ENCODE data around the gene DIABLO.
A peak's percentile ranks its signal among the peaks of the same experiment; 100 is the strongest.
"Not testable (repeated sequence)": the region's sequence is repeated elsewhere in the genome, so short reads cannot be mapped to it uniquely, and the experiment has no call there.

The DIABLO gene

GRCh38 chr12:122225683-122226365 is at the start of gene DIABLO:
Gene DIABLO (minus strand): TSS chr12:122226052. CDS start chr12:122226014, 38 bp downstream.
- peak; percentile 70 for DNase-seq

- no peak for DNase-seq
These were observed 49.6 kb upstream of the DIABLO start for GRCh38 chr12:122275459-122275858.

GRCh38 chr12:122266230-122266901 is 40.5 kb upstream of the DIABLO start, which contains the start of gene VPS33A:
Gene VPS33A (minus strand): TSS chr12:122266494. CDS start chr12:122266408, 86 bp downstream.
- DNase-seq: peak; percentile 82

- no peak for DNase-seq
These were observed 40.0 kb upstream of the DIABLO start for GRCh38 chr12:122265886-122266229.

GRCh38 chr12:122265476-122265875 is 39.6 kb upstream of the DIABLO start:
- DNase-seq: no peak

GRCh38 chr12:122260735-122261134 is 34.9 kb upstream of the DIABLO start:
- not testable (repeated sequence) for DNase-seq

GRCh38 chr12:122258939-122259338 is 33.1 kb upstream of the DIABLO start:
- DNase-seq: not testable (repeated sequence)

GRCh38 chr12:122258462-122258861 is 32.6 kb upstream of the DIABLO start:
- not testable (repeated sequence) for DNase-seq

GRCh38 chr12:122250536-122250935 is 24.7 kb upstream of the DIABLO start:
- DNase-seq: no peak

GRCh38 chr12:122250047-122250446 is 24.2 kb upstream of the DIABLO start:
- DNase-seq: no peak

- DNase-seq: no peak
These were observed 19.7 kb upstream of the DIABLO start for GRCh38 chr12:122245553-122245952.

- DNase-seq: no peak
These were observed 18.9 kb upstream of the DIABLO start for GRCh38 chr12:122244565-122245371.

- DNase-seq: no peak
These were observed 18.1 kb upstream of the DIABLO start for GRCh38 chr12:122243965-122244364.

GRCh38 chr12:122238861-122239260 is 13.0 kb upstream of the DIABLO start:
- no peak for DNase-seq

GRCh38 chr12:122235741-122236140 is 9.9 kb upstream of the DIABLO start:
- no peak for DNase-seq

GRCh38 chr12:122232691-122233090 is 6.8 kb upstream of the DIABLO start:
- no peak for DNase-seq

GRCh38 chr12:122230798-122231197 is 4.9 kb upstream of the DIABLO start:
- no peak for DNase-seq

- no peak for DNase-seq
These were observed 2.2 kb upstream of the DIABLO start for GRCh38 chr12:122228092-122228491.

GRCh38 chr12:122227341-122227740 is 1.5 kb upstream of the DIABLO start:
- no peak for DNase-seq

- DNase-seq: no peak
These were observed 694 bp upstream of the DIABLO start for GRCh38 chr12:122226366-122227125.

GRCh38 chr12:122216445-122216844 is 9.4 kb downstream of the DIABLO start:
- no peak for DNase-seq

GRCh38 chr12:122215771-122216170 is 10.1 kb downstream of the DIABLO start:
- DNase-seq: no peak
